Measurements from ENCODE around the gene AHCYL2.

- no peak for TF ChIP-seq CTCF (conservative IDR thresholded peaks at IDR 0.05; ENCODE audit: low read length)
- TF ChIP-seq EZH2phosphoT487 (IDR thresholded peaks at IDR 0.05; ENCODE audit: borderline replicate concordance): no peak
Measured at GRCh38 chr7:129434675-129435318, 210.0 kb downstream of the AHCYL2 start.

Measured in Loucy (cell line).